GM12878 (cell line): ENCODE results near the gene NTF4. TPM values are rescaled to one million over a fixed set of nuclear protein-coding genes. Genes with fewer than 3 reads are reported as not detected.

Experiments used
- ATAC-seq: fragments of 200-7000 bp; cut with Tn5 transposase; 3 replicates; pipeline ENCODE4 v1.9.1; 2020; ENCODE audit warnings: mild to moderate bottlenecking, moderate library complexity
- BruUV-seq: library from RNA; stranded (reverse); fragments of 400-500 nt; replicated peaks from 2 replicates; lab custom pipeline; 2021; lab: Mats Ljungman, UMichigan
- CTCF ChIA-PET: fragments of 300-600 bp; sonication (Branson Sonifier 250); formaldehyde crosslinking; extraction: SDS; loops from one replicate; lab custom pipeline; 2021; ENCODE audit warnings: inconsistent platforms; lab: Yijun Ruan, JAX
- POLR2A ChIA-PET: fragments of 350-600 bp; formaldehyde crosslinking; extraction: SDS; loops from one replicate; lab custom pipeline; 2021; ENCODE audit warnings: inconsistent platforms; lab: Charles Lee
- RAD21 ChIA-PET: fragments of 300-600 bp; sonication (Branson Sonifier 250); formaldehyde crosslinking; loops from one replicate; lab custom pipeline; 2023; ENCODE audit warnings: antibody characterized with exemption; ENCODE audit not compliant: unreplicated experiment; lab: Charles Lee
- SMC1A ChIA-PET: fragments of 300-600 bp; sonication (Branson Sonifier 250); formaldehyde crosslinking; loops from one replicate; lab custom pipeline; 2023; ENCODE audit not compliant: unreplicated experiment, uncharacterized antibody; lab: Charles Lee
- DNase-seq: peaks from one replicate; pipeline ENCODE4 v3.0.0-alpha.2; 2011; ENCODE audit warnings: low read depth, low spot score
- FAIRE-seq: peaks from 3 replicates; lab custom pipeline; 2011; peaks lifted over from hg19 to GRCh38; lab: Jason Lieb, UNC
- H2AFZ ChIP-seq: 2 replicates; pipeline ENCODE4 v1.6.0; 2011; ENCODE audit warnings: low read depth, low read length, control low read depth; ENCODE audit not compliant: control insufficient read depth
- H3K27ac ChIP-seq: 2 replicates; pipeline ENCODE4 v1.5.1; 2011; ENCODE audit warnings: control low read depth; ENCODE audit not compliant: control insufficient read depth, insufficient read depth
- H3K27me3 ChIP-seq, 2 experiments: replicated peaks in 1 of 2; 2 replicates each; pipeline versions ENCODE4 v1.6.0 to v1.6.1; 2011; ENCODE audit warnings: low read length in 1 of 2; ENCODE audit not compliant: control insufficient read depth in 2 of 2, insufficient read depth in 2 of 2
- H3K36me3 ChIP-seq, 2 experiments: 2 replicates each; pipeline ENCODE4 v1.5.1; 2011; ENCODE audit warnings: low read length in 1 of 2; ENCODE audit not compliant: control insufficient read depth in 2 of 2, insufficient read depth in 2 of 2
- H3K4me1 ChIP-seq: 2 replicates; pipeline ENCODE4 v1.6.1; 2011; ENCODE audit warnings: mild to moderate bottlenecking, low read length, moderate library complexity, mixed read lengths; ENCODE audit not compliant: control insufficient read depth, insufficient read depth
- H3K4me2 ChIP-seq: 2 replicates; pipeline ENCODE4 v1.6.0; 2011; ENCODE audit warnings: control low read depth; ENCODE audit not compliant: control insufficient read depth, insufficient read depth
- H3K4me3 ChIP-seq: fragments of 200-600 bp; sonication (generic); 2 replicates; pipeline ENCODE4 v1.5.1; 2016
- H3K79me2 ChIP-seq: 2 replicates; pipeline ENCODE4 v1.6.0; 2011; ENCODE audit warnings: low read length; ENCODE audit not compliant: control insufficient read depth, insufficient read depth
- H3K9ac ChIP-seq: 2 replicates; pipeline ENCODE4 v1.8.0; 2011; ENCODE audit warnings: low read length, control low read depth, mixed read lengths; ENCODE audit not compliant: control insufficient read depth, insufficient read depth
- H3K9me3 ChIP-seq: replicated peaks from 3 replicates; pipeline ENCODE4 v1.5.1; 2011; ENCODE audit warnings: mild to moderate bottlenecking, low read length; ENCODE audit not compliant: control insufficient read depth, insufficient read depth
- H4K20me1 ChIP-seq: 2 replicates; pipeline ENCODE4 v1.6.0; 2011; ENCODE audit not compliant: control insufficient read depth, insufficient read depth
- BCL11A ChIP-seq: IDR thresholded peaks from 2 replicates; pipeline ENCODE4 v1.6.1; 2011; ENCODE audit warnings: low read depth, low read length
- CHD1 ChIP-seq: IDR thresholded peaks from 2 replicates; pipeline ENCODE4 v1.6.1; 2012; ENCODE audit warnings: low read depth, low read length, improper control_type of control experiment
- CREB1 ChIP-seq: IDR thresholded peaks from 2 replicates; pipeline ENCODE4 v1.6.1; 2012; ENCODE audit warnings: low read depth, mild to moderate bottlenecking, inconsistent platforms
- ESRRA ChIP-seq: IDR thresholded peaks from 2 replicates; pipeline ENCODE4 v1.6.1; 2012; ENCODE audit warnings: mild to moderate bottlenecking, low read length, improper control_type of control experiment
- HDGF ChIP-seq: fragments of 450-650 bp; IDR thresholded peaks from 2 replicates; pipeline ENCODE4 v1.6.1; 2016; ENCODE audit warnings: antibody characterized with exemption
- KDM1A ChIP-seq: fragments of 200-600 bp; sonication (generic); IDR thresholded peaks from 2 replicates; pipeline ENCODE4 v1.6.1; 2016; ENCODE audit warnings: borderline replicate concordance
- MEF2B ChIP-seq: fragments of 450-650 bp; IDR thresholded peaks from 2 replicates; pipeline ENCODE4 v1.6.1; 2018; ENCODE audit warnings: mild to moderate bottlenecking, moderate library complexity; ENCODE audit not compliant: partially characterized antibody, poor library complexity, severe bottlenecking
- NFYB ChIP-seq: IDR thresholded peaks from 2 replicates; pipeline ENCODE4 v1.6.1; 2011; ENCODE audit warnings: low read depth, mild to moderate bottlenecking, low read length, improper control_type of control experiment, moderate library complexity; ENCODE audit not compliant: insufficient read depth
- NR2F1 ChIP-seq: fragments of 450-650 bp; conservative IDR thresholded peaks from 2 replicates; pipeline ENCODE4 v1.6.1; 2017; ENCODE audit warnings: mild to moderate bottlenecking
- PML ChIP-seq: IDR thresholded peaks from 2 replicates; pipeline ENCODE4 v1.6.1; 2012; ENCODE audit warnings: low read length, inconsistent platforms
- SP1 ChIP-seq: IDR thresholded peaks from one replicate; pipeline ENCODE4 v1.6.1; 2011; ENCODE audit warnings: low read depth, low read length
- SREBF1 ChIP-seq: IDR thresholded peaks from 2 replicates; pipeline ENCODE4 v1.6.1; 2012; ENCODE audit warnings: mild to moderate bottlenecking, low read length
- SUZ12 ChIP-seq: fragments of 200-600 bp; sonication (generic); IDR thresholded peaks from one replicate; pipeline ENCODE4 v1.6.1; 2018; ENCODE audit warnings: antibody characterized with exemption, mild to moderate bottlenecking; ENCODE audit not compliant: unreplicated experiment
- TARDBP ChIP-seq: IDR thresholded peaks from 2 replicates; pipeline ENCODE4 v1.6.1; 2016; ENCODE audit warnings: borderline replicate concordance
- ZBED1 ChIP-seq: IDR thresholded peaks from 2 replicates; pipeline ENCODE4 v1.6.1; 2016; ENCODE audit warnings: borderline replicate concordance
- WGBS: methylation state at CpG from one replicate; pipeline ENCODE4 v1.1.6; 2016; ENCODE audit warnings: low lambda C conversion rate; ENCODE audit not compliant: insufficient replicate concordance, insufficient coverage; ENCODE audit errors: missing lambda C conversion rate; 5-methylcytosine and 5-hydroxymethylcytosine counted together
- in situ Hi-C: fragments of 300-500 bp; cut with MboI; formaldehyde crosslinking; loops from 9 replicates; pipeline ENCODE4 v1.14.3; 2018; ENCODE audit warnings: mixed read lengths
- intact Hi-C: fragments of 100-400 bp; cut with micrococcal nuclease; formaldehyde crosslinking; loops from one replicate; pipeline ENCODE4 v1.14.2; 2022; ENCODE audit not compliant: unreplicated experiment
- polyA plus RNA-seq, 11 experiments: library from polyadenylated mRNA; depleted of rRNA in 4 of 11; unstranded in 6 of 11; stranded (reverse) in 5 of 11; fragments of >200 nt; fragmentation: Nextera tagmentation in 4 of 11; fragmentation: Illumina TruSeq in 1 of 11; extraction: Ambion mirVana in 4 of 11; extraction: Trizol in 1 of 11; gene quantifications; 1 replicate in 1 of 11; 2 replicates in 10 of 11; pipeline versions ENCODE4 v1.2.1 to v1.2.3, GENCODE V29; 2011 to 2016; ENCODE audit warnings: inconsistent platforms in 2 of 11, missing spikeins in 2 of 11, low read depth in 1 of 11
- total RNA-seq, 4 experiments: library from RNA; depleted of rRNA in 3 of 4; stranded (reverse); fragments of >200 nt in 3 of 4; fragmentation: Illumina TruSeq in 1 of 4; extraction: Trizol in 1 of 4; gene quantifications; 2 replicates each; pipeline versions ENCODE4 v1.2.1 to v1.2.3, GENCODE V29; 2013 to 2021
- TF ChIP-seq, protein P1 (sequence below): IDR thresholded peaks from 2 replicates; pipeline ENCODE4 v1.6.1; 2012; ENCODE audit warnings: low read depth, low read length, improper control_type of control experiment
- TF ChIP-seq, protein P2 (sequence below): IDR thresholded peaks from 2 replicates; pipeline ENCODE4 v1.6.1; 2012; ENCODE audit warnings: mild to moderate bottlenecking, low read depth, low read length
- TF ChIP-seq, protein P3 (sequence below): fragments of 150-350 bp; IDR thresholded peaks from 2 replicates; pipeline ENCODE4 v1.6.1; 2016; ENCODE audit warnings: low read depth, low read length

Gene NTF4
- total and polyA plus RNA-seq, 10 of the 15 experiments (the other 5 are each of a cell fraction or from before 2014, with no cell fraction given): not detected

DNA sequence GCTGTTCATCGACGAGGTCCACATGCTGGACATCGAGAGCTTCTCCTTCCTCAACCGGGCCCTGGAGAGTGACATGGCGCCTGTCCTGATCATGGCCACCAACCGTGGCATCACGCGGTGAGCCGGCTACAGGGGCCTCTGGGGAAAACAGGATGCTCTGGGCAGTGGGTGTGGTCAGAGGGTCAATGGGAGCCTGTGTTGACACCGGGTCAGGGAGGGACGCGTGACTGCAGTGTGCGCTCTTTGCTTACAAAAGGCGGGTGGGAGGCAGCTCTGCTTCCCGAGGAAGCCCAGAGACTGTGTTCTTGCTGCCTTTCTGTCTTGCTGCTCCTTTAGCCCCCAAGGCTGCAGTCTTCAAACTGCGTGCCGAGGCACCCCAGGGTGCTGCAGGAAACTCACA lies 53.4 kb downstream of the NTF4 start:
- ChIA-PET POLR2A (interaction anchor here (1.0 kb wide), 1 partner anchor 47 kb away, joined by 3 read pairs; no protein-coding TSS in a partner anchor), RAD21 (no interaction called here)
- WGBS: 92% methylated on average over 17 of the region's 17 CpGs
- no TSS peak for BruUV-seq
- no peak for FAIRE-seq
- Histone ChIP-seq H3K27me3 (no peaks in the 10 kb centered on the region), H3K4me3 (no peak overlapping the region), H2AFZ (no peak overlapping the region), H3K9ac (no peak overlapping the region), H4K20me1 (no peaks in the 10 kb centered on the region), H3K36me3 (peaks cover 14 to 22% of the 10 kb centered on the region in 2 experiments), H3K9me3 (no peaks in the 10 kb centered on the region)
- intact Hi-C loops: no loop called here
- no peak for TF ChIP-seq TARDBP
- no peak for TF ChIP-seq HDGF
- no peak for TF ChIP-seq SUZ12
- TF ChIP-seq SP1: no peak
- no peak for TF ChIP-seq BCL11A
- no peak for TF ChIP-seq ESRRA
- TF ChIP-seq CREB1: no peak
- TF ChIP-seq, protein P1, sequence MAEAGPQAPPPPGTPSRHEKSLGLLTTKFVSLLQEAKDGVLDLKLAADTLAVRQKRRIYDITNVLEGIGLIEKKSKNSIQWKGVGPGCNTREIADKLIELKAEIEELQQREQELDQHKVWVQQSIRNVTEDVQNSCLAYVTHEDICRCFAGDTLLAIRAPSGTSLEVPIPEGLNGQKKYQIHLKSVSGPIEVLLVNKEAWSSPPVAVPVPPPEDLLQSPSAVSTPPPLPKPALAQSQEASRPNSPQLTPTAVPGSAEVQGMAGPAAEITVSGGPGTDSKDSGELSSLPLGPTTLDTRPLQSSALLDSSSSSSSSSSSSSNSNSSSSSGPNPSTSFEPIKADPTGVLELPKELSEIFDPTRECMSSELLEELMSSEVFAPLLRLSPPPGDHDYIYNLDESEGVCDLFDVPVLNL: no peak
- TF ChIP-seq NR2F1: no peak
- no peak for TF ChIP-seq KDM1A
- no peak for TF ChIP-seq MEF2B
- TF ChIP-seq, protein P2, sequence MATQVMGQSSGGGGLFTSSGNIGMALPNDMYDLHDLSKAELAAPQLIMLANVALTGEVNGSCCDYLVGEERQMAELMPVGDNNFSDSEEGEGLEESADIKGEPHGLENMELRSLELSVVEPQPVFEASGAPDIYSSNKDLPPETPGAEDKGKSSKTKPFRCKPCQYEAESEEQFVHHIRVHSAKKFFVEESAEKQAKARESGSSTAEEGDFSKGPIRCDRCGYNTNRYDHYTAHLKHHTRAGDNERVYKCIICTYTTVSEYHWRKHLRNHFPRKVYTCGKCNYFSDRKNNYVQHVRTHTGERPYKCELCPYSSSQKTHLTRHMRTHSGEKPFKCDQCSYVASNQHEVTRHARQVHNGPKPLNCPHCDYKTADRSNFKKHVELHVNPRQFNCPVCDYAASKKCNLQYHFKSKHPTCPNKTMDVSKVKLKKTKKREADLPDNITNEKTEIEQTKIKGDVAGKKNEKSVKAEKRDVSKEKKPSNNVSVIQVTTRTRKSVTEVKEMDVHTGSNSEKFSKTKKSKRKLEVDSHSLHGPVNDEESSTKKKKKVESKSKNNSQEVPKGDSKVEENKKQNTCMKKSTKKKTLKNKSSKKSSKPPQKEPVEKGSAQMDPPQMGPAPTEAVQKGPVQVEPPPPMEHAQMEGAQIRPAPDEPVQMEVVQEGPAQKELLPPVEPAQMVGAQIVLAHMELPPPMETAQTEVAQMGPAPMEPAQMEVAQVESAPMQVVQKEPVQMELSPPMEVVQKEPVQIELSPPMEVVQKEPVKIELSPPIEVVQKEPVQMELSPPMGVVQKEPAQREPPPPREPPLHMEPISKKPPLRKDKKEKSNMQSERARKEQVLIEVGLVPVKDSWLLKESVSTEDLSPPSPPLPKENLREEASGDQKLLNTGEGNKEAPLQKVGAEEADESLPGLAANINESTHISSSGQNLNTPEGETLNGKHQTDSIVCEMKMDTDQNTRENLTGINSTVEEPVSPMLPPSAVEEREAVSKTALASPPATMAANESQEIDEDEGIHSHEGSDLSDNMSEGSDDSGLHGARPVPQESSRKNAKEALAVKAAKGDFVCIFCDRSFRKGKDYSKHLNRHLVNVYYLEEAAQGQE: no peak
- TF ChIP-seq CHD1: no peak
- TF ChIP-seq SREBF1: no peak
- TF ChIP-seq, protein P3, sequence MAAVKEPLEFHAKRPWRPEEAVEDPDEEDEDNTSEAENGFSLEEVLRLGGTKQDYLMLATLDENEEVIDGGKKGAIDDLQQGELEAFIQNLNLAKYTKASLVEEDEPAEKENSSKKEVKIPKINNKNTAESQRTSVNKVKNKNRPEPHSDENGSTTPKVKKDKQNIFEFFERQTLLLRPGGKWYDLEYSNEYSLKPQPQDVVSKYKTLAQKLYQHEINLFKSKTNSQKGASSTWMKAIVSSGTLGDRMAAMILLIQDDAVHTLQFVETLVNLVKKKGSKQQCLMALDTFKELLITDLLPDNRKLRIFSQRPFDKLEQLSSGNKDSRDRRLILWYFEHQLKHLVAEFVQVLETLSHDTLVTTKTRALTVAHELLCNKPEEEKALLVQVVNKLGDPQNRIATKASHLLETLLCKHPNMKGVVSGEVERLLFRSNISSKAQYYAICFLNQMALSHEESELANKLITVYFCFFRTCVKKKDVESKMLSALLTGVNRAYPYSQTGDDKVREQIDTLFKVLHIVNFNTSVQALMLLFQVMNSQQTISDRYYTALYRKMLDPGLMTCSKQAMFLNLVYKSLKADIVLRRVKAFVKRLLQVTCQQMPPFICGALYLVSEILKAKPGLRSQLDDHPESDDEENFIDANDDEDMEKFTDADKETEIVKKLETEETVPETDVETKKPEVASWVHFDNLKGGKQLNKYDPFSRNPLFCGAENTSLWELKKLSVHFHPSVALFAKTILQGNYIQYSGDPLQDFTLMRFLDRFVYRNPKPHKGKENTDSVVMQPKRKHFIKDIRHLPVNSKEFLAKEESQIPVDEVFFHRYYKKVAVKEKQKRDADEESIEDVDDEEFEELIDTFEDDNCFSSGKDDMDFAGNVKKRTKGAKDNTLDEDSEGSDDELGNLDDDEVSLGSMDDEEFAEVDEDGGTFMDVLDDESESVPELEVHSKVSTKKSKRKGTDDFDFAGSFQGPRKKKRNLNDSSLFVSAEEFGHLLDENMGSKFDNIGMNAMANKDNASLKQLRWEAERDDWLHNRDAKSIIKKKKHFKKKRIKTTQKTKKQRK: no peak
- TF ChIP-seq PML: no peak
- TF ChIP-seq NFYB: no peak
- TF ChIP-seq ZBED1: no peak
- TF ChIP-seq, all 136 proteins: peak for 0
- ATAC-seq: no peak
- in situ Hi-C loops: no loop called here
- DNase-seq: no peak
- Histone ChIP-seq H3K4me2 (no peak overlapping the region), H3K4me1 (no peaks in the 10 kb centered on the region), H3K27ac (no peak overlapping the region), H3K79me2 (no peaks in the 10 kb centered on the region)
- CTCF ChIA-PET: no interaction called here
- SMC1A ChIA-PET: no interaction called here
